ENCODE measurements around the gene MZB1.

DNA sequence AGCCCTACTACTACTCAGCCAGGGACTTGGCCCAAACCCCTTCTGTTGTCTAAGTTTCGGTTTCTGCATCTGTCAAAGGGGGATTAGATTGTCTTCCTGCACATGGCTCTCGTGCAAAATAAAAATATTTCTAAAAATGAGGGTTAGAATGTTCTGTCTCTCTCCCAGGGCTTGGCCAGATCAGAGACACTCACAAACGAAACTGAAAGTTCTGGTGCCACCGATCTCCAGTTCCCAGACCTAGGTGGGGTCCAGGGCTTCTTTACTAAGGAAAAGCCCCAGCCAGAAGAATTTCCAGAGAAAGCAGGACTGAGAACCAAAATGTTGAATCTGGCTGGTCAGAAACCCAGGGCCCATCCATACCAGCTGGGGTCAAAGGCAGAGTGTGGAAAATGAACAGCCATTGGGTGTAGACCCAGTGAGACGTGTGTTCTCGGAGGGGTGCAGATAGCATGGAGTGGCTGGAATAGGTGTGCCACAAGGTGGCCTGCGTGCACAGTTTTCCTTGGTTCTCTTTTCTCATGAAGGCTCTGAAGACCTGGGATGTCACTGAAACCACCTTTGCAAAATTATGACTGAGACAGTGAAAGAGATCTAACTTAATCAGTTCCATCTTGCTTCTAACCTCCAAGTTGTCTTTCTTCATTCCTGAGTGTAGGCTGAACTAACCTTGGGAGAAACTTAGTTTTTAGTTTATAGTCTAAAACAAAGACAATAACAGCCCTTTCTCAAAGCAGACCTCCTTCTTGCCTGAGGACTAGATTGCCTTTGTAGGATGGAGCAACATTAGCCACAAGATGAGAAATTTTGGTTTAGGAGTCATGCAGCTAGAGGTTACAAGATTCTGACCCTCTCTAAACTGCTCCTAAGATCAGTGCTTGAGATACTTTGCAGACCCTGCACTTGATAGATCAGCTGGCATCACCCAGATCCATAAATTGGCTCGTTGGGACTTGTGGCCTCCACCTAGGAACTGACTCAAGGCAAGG is 4.4 kb downstream of the MZB1 start:
- TF ChIP-seq, protein P1, sequence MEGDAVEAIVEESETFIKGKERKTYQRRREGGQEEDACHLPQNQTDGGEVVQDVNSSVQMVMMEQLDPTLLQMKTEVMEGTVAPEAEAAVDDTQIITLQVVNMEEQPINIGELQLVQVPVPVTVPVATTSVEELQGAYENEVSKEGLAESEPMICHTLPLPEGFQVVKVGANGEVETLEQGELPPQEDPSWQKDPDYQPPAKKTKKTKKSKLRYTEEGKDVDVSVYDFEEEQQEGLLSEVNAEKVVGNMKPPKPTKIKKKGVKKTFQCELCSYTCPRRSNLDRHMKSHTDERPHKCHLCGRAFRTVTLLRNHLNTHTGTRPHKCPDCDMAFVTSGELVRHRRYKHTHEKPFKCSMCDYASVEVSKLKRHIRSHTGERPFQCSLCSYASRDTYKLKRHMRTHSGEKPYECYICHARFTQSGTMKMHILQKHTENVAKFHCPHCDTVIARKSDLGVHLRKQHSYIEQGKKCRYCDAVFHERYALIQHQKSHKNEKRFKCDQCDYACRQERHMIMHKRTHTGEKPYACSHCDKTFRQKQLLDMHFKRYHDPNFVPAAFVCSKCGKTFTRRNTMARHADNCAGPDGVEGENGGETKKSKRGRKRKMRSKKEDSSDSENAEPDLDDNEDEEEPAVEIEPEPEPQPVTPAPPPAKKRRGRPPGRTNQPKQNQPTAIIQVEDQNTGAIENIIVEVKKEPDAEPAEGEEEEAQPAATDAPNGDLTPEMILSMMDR (IDR thresholded peaks at IDR 0.05), result no peak
- TF ChIP-seq POLR2A (IDR thresholded peaks at IDR 0.05), result no peak

Data from thyroid gland (tissue), 4 donors.